Posterior vena cava (tissue), 2 donors: ENCODE measurements around the gene TRIM24. TPM values are rescaled to one million over a fixed set of nuclear protein-coding genes. Genes with fewer than 3 reads are reported as not detected.
"Not testable (repeated sequence)": the region's sequence is repeated elsewhere in the genome, so short reads cannot be mapped to it uniquely, and the experiment has no call there.

Source experiments
- DNase-seq: peaks from one replicate; pipeline ENCODE4 v3.0.0-alpha.2; 2020; ENCODE audit warnings: low spot score
- intact Hi-C, 2 donors: fragments of 100-400 bp; cut with DNase I; formaldehyde crosslinking; loops; one replicate each; pipeline versions ENCODE4 v1.14.1 to v1.14.2; 2022 to 2023
- total RNA-seq, 2 donors: library from RNA; stranded (reverse); fragmentation: NEBNext Ultra II Directional; extraction: Animal tissue kit (Norgen Biotek cat#: 25700); gene quantifications; one replicate each; pipeline ENCODE4 v1.2.1, GENCODE V29; 2021
- donor health status: DM: yes; HTN: yes; CAD: no.
- donor health status: DM: yes; HTN: yes; CAD: no.

The TRIM24 gene
- total RNA-seq, 2 donors from 2014 or later = 10.0 to 11.7 TPM

GRCh38 chr7:138481447-138482380 is 21.7 kb downstream of the TRIM24 start:
- no peak for DNase-seq
- intact Hi-C loops = no loop called here

GRCh38 chr7:138483531-138483930 is 23.5 kb downstream of the TRIM24 start:
- DNase-seq = no peak
- intact Hi-C loops = no loop called here

GRCh38 chr7:138485508-138485907 is 25.4 kb downstream of the TRIM24 start:
- DNase-seq, intact Hi-C loops: not testable (repeated sequence)

GRCh38 chr7:138489139-138489538 is 29.1 kb downstream of the TRIM24 start:
- DNase-seq, intact Hi-C loops: not testable (repeated sequence)

GRCh38 chr7:138491612-138492386 is 31.7 kb downstream of the TRIM24 start:
- intact Hi-C loops = loop anchor here in 1 of 2 donors (5.0 kb wide), 1 partner anchor 336 kb away; no protein-coding TSS in a partner anchor

GRCh38 chr7:138492423-138492822 is 32.4 kb downstream of the TRIM24 start:
- no peak for DNase-seq
- intact Hi-C loops = loop anchor here in 1 of 2 donors (5.0 kb wide), 1 partner anchor 335 kb away; no protein-coding TSS in a partner anchor

More at GRCh38 chr7:138491612-138492386, 31.7 kb downstream of the TRIM24 start:
- no peak for DNase-seq

- DNase-seq = no peak
- intact Hi-C loops = loop anchor here in 1 of 2 donors (5.0 kb wide), 1 partner anchor 334 kb away; no protein-coding TSS in a partner anchor
Measured at GRCh38 chr7:138493535-138493934, 33.5 kb downstream of the TRIM24 start.

GRCh38 chr7:138495485-138495884 is 35.4 kb downstream of the TRIM24 start:
- DNase-seq = no peak
- intact Hi-C loops = no loop called here

- intact Hi-C loops = no loop called here
- no peak for DNase-seq
Measured at GRCh38 chr7:138499340-138499739, 39.3 kb downstream of the TRIM24 start.

- intact Hi-C loops, DNase-seq: not testable (repeated sequence)
Measured at GRCh38 chr7:138500303-138500702, 40.2 kb downstream of the TRIM24 start.

- intact Hi-C loops = no loop called here
- no peak for DNase-seq
Measured at GRCh38 chr7:138500892-138501291, 40.8 kb downstream of the TRIM24 start.

- no peak for DNase-seq
- intact Hi-C loops = no loop called here
Measured at GRCh38 chr7:138502023-138502767, 42.1 kb downstream of the TRIM24 start.

GRCh38 chr7:138505361-138505873 is 45.4 kb downstream of the TRIM24 start:
- intact Hi-C loops = no loop called here
- no peak for DNase-seq

GRCh38 chr7:138506764-138507163 is 46.7 kb downstream of the TRIM24 start:
- intact Hi-C loops = no loop called here
- DNase-seq = no peak

GRCh38 chr7:138510003-138510402 is 49.9 kb downstream of the TRIM24 start:
- intact Hi-C loops = no loop called here
- no peak for DNase-seq

- intact Hi-C loops = no loop called here
- DNase-seq = no peak
Measured at GRCh38 chr7:138512092-138512858, 52.2 kb downstream of the TRIM24 start.

GRCh38 chr7:138512885-138513284 is 52.8 kb downstream of the TRIM24 start:
- intact Hi-C loops = no loop called here

GRCh38 chr7:138513344-138513871 is 53.3 kb downstream of the TRIM24 start:
- DNase-seq = no peak
- intact Hi-C loops = no loop called here

More at GRCh38 chr7:138512885-138513284, 52.8 kb downstream of the TRIM24 start:
- DNase-seq = no peak
